Erythroblast (primary cell): ENCODE data around the gene FBXO42.

ENCODE experiments used
- GATA1 ChIP-seq: IDR thresholded peaks from 2 replicates; pipeline ENCODE4 v1.6.1; 2011; ENCODE audit warnings: low read depth, mild to moderate bottlenecking, control low read depth, low read length, moderate library complexity
- POLR2A ChIP-seq: IDR thresholded peaks from 2 replicates; pipeline ENCODE4 v1.6.1; 2011; ENCODE audit warnings: mild to moderate bottlenecking, low read length

- TF ChIP-seq POLR2A (no peak), GATA1 (no peak)
Observed at GRCh38 chr1:16324456-16324890, 27.8 kb downstream of the FBXO42 start.
